ENCODE measurements around the gene GNB1. TPM values are rescaled to one million over a fixed set of nuclear protein-coding genes. Genes with fewer than 3 reads are reported as not detected.

The GNB1 gene
- total and polyA plus RNA-seq, 9 of the 15 experiments (the other 6 are each of a cell fraction or from before 2014, with no cell fraction given): 34.3 to 388 (median 114) TPM

DNA sequence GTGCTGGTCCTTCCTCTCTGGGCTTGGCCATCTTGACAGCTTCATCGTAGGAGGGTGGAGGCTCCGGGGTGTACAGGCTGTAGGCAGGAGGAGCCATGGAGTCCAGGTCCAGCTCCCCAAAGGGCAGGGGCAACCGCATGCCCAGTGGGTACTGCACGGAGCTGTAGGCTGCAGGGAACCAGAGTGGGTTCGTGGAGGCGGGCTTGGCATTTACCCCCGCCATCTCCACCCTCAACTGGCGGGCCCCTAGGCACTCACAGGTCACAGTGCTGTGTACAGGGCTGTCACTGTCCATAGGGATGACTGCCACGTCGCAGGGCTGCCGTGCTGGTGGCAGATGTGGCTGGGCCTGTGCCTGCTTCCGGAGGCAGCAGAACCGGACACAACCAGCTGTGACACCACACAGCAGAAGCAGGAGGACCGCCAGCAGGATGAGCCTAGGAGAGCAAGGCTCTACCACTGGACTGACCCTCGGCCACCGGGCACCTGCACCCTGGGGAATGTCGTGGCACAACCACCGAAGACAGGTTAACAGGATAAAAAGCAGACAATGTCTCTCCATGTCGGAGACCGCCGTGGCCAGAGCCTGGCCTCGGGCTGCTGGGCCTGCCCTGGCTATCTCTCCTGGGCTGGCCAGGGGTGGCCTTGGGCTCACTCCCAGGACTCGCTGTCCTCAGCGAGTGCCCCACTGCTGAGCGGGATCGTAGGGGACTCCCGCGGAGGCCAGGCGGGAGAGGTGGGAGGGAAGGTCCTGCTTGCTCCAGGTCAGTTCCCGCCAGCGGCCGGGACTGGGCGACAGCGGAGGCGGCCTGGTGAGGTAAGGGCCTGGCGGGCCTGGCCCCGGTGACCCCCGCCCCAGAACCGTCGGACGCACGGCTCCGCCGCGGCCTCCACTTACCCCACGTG lies 27.4 kb upstream of the GNB1 start (continued):
- TF ChIP-seq, protein P1, sequence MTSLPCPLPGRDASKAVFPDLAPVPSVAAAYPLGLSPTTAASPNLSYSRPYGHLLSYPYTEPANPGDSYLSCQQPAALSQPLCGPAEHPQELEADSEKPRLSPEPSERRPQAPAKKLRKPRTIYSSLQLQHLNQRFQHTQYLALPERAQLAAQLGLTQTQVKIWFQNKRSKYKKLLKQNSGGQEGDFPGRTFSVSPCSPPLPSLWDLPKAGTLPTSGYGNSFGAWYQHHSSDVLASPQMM (CRISPR knock-in tag; IDR thresholded peaks at IDR 0.05): no peak
- TF ChIP-seq, protein P2, sequence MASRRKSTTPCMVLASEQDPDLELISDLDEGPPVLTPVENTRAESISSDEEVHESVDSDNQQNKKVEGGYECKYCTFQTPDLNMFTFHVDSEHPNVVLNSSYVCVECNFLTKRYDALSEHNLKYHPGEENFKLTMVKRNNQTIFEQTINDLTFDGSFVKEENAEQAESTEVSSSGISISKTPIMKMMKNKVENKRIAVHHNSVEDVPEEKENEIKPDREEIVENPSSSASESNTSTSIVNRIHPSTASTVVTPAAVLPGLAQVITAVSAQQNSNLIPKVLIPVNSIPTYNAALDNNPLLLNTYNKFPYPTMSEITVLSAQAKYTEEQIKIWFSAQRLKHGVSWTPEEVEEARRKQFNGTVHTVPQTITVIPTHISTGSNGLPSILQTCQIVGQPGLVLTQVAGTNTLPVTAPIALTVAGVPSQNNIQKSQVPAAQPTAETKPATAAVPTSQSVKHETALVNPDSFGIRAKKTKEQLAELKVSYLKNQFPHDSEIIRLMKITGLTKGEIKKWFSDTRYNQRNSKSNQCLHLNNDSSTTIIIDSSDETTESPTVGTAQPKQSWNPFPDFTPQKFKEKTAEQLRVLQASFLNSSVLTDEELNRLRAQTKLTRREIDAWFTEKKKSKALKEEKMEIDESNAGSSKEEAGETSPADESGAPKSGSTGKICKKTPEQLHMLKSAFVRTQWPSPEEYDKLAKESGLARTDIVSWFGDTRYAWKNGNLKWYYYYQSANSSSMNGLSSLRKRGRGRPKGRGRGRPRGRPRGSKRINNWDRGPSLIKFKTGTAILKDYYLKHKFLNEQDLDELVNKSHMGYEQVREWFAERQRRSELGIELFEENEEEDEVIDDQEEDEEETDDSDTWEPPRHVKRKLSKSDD (conservative IDR thresholded peaks at IDR 0.05; ENCODE audit: low read length): no peak
- TF ChIP-seq FOXM1 (IDR thresholded peaks at IDR 0.05; ENCODE audit: low read depth): no peak
- TF ChIP-seq FOXM1 (CRISPR knock-in tag; IDR thresholded peaks at IDR 0.05; ENCODE audit: low read depth): 0 out of 2 replicates have a peak, but pooled peaks have one; percentile 13
- no peak for TF ChIP-seq CHCHD3 (CRISPR knock-in tag; IDR thresholded peaks at IDR 0.05)
- TF ChIP-seq ZNF431 (CRISPR knock-in tag; IDR thresholded peaks at IDR 0.05): no peak
- TF ChIP-seq, protein P3, sequence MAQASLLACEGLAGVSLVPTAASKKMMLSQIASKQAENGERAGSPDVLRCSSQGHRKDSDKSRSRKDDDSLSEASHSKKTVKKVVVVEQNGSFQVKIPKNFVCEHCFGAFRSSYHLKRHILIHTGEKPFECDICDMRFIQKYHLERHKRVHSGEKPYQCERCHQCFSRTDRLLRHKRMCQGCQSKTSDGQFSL (CRISPR knock-in tag; IDR thresholded peaks at IDR 0.05): no peak
- TF ChIP-seq, protein P3 (tag; IDR thresholded peaks at IDR 0.05): no peak
- no peak for TF ChIP-seq CCNT2 (IDR thresholded peaks at IDR 0.05; ENCODE audit: borderline replicate concordance, extremely low read depth, insufficient read length, low read depth, low read length)
- no peak for TF ChIP-seq MTF1 (CRISPR knock-in tag; IDR thresholded peaks at IDR 0.05; ENCODE audit: borderline replicate concordance)
- TF ChIP-seq TEAD1 (CRISPR knock-in tag; IDR thresholded peaks at IDR 0.05): 0 out of 4 replicates have a peak, but pooled peaks of 1 of the 2 experiments have one; percentile 59
- TF ChIP-seq CHD1 (IDR thresholded peaks at IDR 0.05; ENCODE audit: low read length): no peak
- TF ChIP-seq POU5F1 (IDR thresholded peaks at IDR 0.05; ENCODE audit: borderline replicate concordance, low read depth, low read length, partially characterized antibody): no peak
- no peak for TF ChIP-seq ZNF239 (CRISPR knock-in tag; IDR thresholded peaks at IDR 0.05)
- TF ChIP-seq, protein P4, sequence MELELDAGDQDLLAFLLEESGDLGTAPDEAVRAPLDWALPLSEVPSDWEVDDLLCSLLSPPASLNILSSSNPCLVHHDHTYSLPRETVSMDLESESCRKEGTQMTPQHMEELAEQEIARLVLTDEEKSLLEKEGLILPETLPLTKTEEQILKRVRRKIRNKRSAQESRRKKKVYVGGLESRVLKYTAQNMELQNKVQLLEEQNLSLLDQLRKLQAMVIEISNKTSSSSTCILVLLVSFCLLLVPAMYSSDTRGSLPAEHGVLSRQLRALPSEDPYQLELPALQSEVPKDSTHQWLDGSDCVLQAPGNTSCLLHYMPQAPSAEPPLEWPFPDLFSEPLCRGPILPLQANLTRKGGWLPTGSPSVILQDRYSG (tag; conservative IDR thresholded peaks at IDR 0.05; ENCODE audit: low read depth): no peak
- TF ChIP-seq MED1 (CRISPR knock-in tag; IDR thresholded peaks at IDR 0.05; ENCODE audit: borderline replicate concordance): peak; percentile 87; the same call in 1 of the 2 replicates
